ENCODE data around the gene CLCN6. TPM values are rescaled to one million over a fixed set of nuclear protein-coding genes. Genes with fewer than 3 reads are reported as not detected.

The CLCN6 gene
- total RNA-seq, 4 donors from 2014 or later = 14.0 to 184 (median 30.7) TPM

- in situ Hi-C loops (cut with MboI; ENCODE audit: low pct_ligation_motif_present in 1 of 4, low pct_unique_long_range_greater_than_20kb in 1 of 4, low sequenced_read_pairs in 3 of 4) (no loop called here), intact Hi-C loops (cut with DNase I; ENCODE audit: low total_unique reads) (no loop called here)
- TF ChIP-seq CTCF (IDR thresholded peaks at IDR 0.05) (no peak), POLR2A (IDR thresholded peaks at IDR 0.05) (no peak), POLR2AphosphoS5 (IDR thresholded peaks at IDR 0.05) (no peak), EP300 (IDR thresholded peaks at IDR 0.05; ENCODE audit: low read depth) (no peak)
- Histone ChIP-seq H3K9me3 (no peaks in the 10 kb centered on the region), H3K27me3 (no peaks in the 10 kb centered on the region), H3K4me1 (peaks cover 16 to 20% (median 18%) of the 10 kb centered on the region in 4 donors), H3K27ac (no peak overlapping the region), H3K4me3 (no peak overlapping the region), H3K36me3 (peaks cover 0 to 19% (median 7%) of the 10 kb centered on the region in 4 donors)
- 90% methylated on average over 19 of the region's 19 CpGs; no CpG with 5 or more reads in 1 of the 2 donors for WGBS, 2 donors (ENCODE audit: low coverage in 1 of 2)
- no peak for DNase-seq
These were observed 11.3 kb upstream of the CLCN6 start for GRCh38 chr1:11794446-11795237.

GRCh38 chr1:11795238-11795890, 10.6 kb upstream of the CLCN6 start:
- Histone ChIP-seq H3K4me1 (peaks cover 9 to 13% (median 12%) of the 10 kb centered on the region in 4 donors), H3K4me3 (no peak overlapping the region), H3K27ac (no peak overlapping the region), H3K9me3 (no peaks in the 10 kb centered on the region), H3K36me3 (peaks cover 0 to 22% (median 7%) of the 10 kb centered on the region in 4 donors), H3K27me3 (no peaks in the 10 kb centered on the region)
- in situ Hi-C loops (cut with MboI; ENCODE audit: low pct_ligation_motif_present in 1 of 4, low pct_unique_long_range_greater_than_20kb in 1 of 4, low sequenced_read_pairs in 3 of 4) = no loop called here
- 91 to 100% methylated on average over 3 to 14 of the region's 14 CpGs for WGBS, 2 donors (ENCODE audit: low coverage in 1 of 2)
- intact Hi-C loops (cut with DNase I; ENCODE audit: low total_unique reads) = no loop called here
- TF ChIP-seq POLR2A (IDR thresholded peaks at IDR 0.05) (no peak), EP300 (IDR thresholded peaks at IDR 0.05; ENCODE audit: low read depth) (no peak), CTCF (IDR thresholded peaks at IDR 0.05) (no peak), POLR2AphosphoS5 (IDR thresholded peaks at IDR 0.05) (no peak)
- DNase-seq = no peak

- Histone ChIP-seq H3K36me3 (peaks cover 0 to 27% (median 7%) of the 10 kb centered on the region in 4 donors), H3K4me3 (no peak overlapping the region), H3K4me1 (peaks cover 2 to 6% (median 4%) of the 10 kb centered on the region in 4 donors), H3K9me3 (no peaks in the 10 kb centered on the region), H3K27ac (no peak overlapping the region), H3K27me3 (no peaks in the 10 kb centered on the region)
- TF ChIP-seq CTCF (IDR thresholded peaks at IDR 0.05) = no peak
- no peak for TF ChIP-seq POLR2AphosphoS5 (IDR thresholded peaks at IDR 0.05)
- TF ChIP-seq EP300 (IDR thresholded peaks at IDR 0.05; ENCODE audit: low read depth) = no peak
- no peak for TF ChIP-seq POLR2A (IDR thresholded peaks at IDR 0.05)
- DNase-seq = no peak
- intact Hi-C loops (cut with DNase I; ENCODE audit: low total_unique reads) = no loop called here
- in situ Hi-C loops (cut with MboI; ENCODE audit: low pct_ligation_motif_present in 1 of 4, low pct_unique_long_range_greater_than_20kb in 1 of 4, low sequenced_read_pairs in 3 of 4) = no loop called here
- WGBS, 2 donors (ENCODE audit: low coverage in 1 of 2) = 93% methylated on average over 14 of the region's 15 CpGs; no CpG with 5 or more reads in 1 of the 2 donors
These were observed 9.8 kb upstream of the CLCN6 start for GRCh38 chr1:11796036-11796828.
